Eye (tissue), 1 donor: ENCODE measurements around the gene KRCC1.

ENCODE experiments used
- DNase-seq: peaks from one replicate; pipeline ENCODE4 v3.0.0-alpha.2; 2015

The KRCC1 gene

DNA sequence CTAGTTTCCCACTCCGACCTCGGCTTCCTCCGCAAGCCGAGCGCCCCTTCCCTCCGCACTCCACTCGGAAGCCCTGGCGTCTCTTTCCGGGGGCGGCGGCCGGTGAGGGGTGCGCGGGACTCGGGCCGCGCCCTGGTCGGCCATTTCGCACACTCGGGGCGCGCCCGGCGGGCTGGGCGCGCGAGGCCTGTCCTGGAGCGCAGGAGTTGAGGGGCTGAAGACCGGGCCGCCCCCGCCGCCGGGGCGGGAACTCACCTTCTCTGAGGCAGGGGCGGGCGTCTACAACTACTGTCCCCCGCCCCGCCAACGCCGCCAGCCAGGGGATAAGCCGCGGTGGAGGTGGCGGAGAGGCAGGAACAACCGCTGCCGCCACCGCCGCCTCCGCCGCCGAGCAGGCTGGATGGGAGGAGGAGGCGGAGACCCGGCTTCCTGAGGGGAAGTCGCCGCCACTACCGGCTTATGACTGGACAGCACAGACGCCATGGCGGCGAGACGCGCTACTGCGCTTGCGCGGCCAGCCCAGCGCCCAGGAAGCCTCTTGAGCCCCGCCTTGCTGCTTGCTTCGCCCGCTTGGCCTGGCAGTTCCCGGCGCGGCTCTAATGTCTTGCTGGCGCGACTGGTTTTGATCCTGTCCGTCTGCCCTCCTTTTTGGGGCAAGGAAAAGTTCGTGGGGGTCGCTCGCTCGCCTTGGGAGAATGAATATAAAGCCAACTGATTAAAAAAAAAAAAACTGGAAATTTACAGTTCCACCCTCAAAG is at the start of gene KRCC1:
Gene KRCC1, minus strand, starts transcription at position 413 of the 758 bp plus-strand sequence. CDS start 27,220 bp downstream, outside the sequence.
- DNase-seq: peak; percentile 98

DNA sequence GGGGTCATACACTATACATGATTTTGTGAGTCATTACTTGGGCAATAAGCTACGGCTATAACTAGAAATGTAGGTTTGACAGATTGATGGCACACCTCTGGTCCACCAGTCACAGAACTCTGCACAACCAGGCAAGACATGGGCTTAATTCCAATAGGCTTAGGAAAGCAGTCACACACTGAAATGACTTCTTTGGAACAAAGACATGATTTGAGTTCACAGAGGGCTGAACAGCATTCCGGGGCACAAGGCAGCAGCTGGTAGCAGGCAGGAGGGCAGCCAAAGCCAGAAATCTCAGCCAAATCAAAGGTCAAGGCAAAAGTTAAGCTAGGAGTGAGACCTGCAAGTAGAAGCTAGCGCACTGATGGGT is 44.9 kb upstream of the KRCC1 start:
- DNase-seq: no peak

DNA sequence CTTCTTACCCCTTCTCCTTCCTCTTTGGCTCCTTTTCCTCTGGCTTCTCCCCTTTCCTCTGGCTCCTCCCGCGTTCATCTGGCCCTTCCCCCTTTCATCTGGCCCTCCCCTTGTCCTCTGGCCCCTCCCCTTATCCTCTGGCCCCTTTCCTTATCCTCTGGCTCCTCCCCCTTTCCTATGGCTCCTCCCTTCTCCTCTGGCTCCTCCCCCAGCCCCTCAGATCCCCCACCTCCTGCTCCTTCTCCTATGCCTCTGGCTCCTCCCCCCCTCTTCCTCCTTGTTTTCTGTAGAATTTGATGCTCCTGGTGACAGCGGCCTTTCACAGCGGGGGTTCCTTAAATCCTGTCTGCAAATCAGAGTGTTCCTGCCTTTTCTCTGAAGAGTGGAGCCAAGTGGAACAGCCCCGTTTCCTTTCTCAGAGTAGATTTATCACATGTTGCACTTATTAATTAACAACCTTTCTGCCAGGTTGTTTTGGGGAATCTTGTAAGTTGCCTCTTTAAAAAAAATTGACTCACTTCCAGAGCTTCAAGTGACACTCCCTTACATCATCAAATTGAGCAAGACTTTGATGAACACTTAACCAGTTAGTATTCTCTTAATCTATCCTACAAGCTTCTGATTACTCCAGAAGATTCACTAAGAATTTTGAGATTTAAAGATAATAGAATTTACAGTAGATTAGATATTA is 44.4 kb upstream of the KRCC1 start:
- DNase-seq: peak; percentile 58

DNA sequence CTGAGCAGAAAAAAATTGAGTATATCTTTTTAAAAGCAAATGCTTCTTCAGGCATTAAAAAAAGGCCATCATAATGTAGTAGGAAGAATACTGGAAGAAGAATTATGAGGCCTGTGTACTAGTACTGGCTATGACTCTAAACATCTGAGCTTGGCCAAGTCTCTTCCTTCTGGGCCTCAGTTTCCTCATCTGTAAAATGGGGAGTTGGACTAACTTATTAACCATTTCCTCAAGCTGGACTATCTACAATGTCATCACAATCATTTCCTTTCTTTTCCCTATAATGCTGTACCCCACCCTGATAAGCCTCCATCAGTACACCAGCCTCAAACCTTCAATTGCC is 42.9 kb upstream of the KRCC1 start:
- no peak for DNase-seq

DNA sequence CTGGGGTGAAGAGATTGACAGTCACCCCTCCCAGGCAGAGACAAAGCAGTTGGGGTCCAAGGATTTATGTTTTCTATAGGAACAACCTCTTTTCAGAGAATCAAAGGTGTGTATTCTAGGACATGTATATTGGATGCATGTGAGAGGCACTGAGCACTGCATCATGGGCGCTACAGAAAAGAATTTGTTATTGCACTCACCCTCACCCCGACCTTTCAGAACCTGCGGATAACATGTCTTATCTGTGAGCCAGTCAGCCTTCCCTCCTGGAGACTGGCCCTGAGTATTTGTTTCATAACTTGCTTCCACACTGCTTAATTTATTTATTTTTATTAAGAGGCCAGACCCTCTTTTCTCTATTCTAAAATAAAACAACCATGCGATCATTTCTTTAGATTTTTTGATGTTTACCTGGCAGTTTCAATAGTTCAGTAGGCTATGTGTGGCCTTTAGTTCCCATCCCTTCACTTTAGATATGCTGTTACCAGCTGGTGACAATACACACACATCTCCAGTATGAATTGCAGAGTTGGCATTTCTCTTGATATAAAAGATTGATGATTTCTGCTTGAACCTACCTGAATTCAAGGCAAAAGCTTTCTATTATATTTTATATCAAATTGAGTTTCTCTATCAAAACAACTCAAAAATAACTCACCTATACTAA is 42.4 kb upstream of the KRCC1 start:
- DNase-seq: no peak

DNA sequence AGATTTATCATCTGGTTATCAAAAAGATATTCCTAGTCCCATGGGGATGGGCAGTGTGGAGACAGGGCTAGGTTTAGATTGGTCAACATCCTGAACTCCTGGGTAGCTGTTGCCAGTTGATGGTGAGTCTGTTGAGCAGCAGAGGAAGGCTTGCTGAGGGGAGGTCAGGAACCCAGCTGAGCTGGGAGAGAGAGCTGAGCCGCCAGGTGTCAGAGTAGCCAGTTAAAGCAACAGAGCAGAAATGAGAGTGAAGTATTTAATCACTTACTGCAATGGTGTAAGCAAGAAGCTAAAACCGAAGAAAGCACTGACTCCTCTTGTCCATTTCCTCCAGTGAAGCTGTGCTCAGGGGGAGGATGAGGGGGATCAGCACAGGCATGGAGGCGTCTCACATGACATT is 41.6 kb upstream of the KRCC1 start:
- no peak for DNase-seq

DNA sequence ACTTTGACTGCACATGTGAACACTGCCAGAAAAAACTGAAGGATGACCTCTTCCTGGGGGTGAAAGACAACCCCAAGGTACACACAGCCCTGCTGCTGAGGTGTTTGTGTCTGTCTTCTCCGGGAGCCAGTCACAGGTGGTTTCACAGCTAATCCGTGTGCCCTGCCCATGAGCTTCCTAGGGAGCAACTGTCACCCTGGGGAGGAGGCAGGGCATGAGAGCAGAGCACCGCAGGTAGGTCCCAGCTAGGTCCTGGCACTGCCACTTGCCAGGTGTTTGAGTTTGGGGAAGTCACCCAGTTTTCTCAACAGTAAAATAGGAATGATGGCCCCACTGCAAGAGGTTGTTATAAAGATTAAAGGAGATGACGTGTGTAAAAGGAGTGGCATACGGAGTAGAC is 41.1 kb upstream of the KRCC1 start:
- DNase-seq: no peak

DNA sequence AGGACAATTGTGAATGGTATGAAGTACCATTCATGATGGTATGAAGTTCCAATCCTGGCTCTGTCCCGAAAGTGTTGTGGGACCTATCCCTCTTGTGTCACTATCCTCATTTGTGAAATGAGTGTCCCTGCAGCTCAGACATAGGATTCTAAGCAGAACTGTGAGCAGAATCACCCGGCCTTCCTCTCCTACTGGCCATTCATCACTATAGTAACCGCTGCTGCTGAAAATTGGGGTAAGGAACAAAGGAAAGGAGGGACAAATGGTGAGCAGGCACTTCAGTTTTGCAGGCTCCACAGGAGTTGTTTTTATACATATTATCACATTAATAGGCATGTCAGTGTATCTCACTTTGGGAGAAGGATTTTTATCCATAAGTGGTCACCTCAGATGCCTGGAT is 39.4 kb upstream of the KRCC1 start:
- peak; percentile 27 for DNase-seq

DNA sequence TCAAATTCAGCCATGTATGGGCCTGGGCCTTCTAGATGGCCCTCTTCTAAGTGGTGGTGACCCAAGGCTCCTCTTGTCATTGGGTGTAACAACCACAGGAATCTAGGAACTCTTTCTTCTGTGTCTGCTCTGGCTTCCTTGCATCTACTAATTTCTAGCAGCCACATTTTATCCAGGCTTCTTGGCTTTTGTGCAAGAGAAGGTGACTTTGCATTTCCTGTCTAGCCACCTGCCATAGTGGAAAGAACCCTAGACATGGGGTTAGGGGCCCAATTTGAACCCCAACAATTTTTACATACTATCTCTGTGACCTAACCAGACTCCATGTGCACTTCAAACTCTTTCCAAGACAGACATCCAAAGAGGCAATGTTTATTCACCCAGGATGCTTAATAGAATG is 37.2 kb upstream of the KRCC1 start:
- DNase-seq: no peak

DNA sequence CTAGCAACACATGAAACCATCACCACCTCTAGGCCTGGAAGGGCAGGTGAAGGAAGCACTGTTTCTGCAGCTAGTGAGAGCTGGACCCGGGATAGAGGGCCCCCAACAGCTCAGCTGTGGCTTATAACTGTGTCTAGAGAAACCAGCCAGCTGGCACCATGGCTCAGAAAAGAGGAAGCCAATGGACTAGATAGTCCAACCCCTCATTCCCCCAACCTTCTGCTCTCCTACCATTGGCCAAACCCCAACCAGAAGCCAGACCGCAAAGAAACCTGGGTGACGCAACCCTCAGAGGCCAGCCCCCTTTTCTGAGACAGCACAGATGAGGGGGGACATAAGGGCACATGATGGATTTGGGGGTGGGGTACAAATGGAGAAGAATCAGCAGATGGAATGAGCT is 36.4 kb upstream of the KRCC1 start:
- DNase-seq: no peak

DNA sequence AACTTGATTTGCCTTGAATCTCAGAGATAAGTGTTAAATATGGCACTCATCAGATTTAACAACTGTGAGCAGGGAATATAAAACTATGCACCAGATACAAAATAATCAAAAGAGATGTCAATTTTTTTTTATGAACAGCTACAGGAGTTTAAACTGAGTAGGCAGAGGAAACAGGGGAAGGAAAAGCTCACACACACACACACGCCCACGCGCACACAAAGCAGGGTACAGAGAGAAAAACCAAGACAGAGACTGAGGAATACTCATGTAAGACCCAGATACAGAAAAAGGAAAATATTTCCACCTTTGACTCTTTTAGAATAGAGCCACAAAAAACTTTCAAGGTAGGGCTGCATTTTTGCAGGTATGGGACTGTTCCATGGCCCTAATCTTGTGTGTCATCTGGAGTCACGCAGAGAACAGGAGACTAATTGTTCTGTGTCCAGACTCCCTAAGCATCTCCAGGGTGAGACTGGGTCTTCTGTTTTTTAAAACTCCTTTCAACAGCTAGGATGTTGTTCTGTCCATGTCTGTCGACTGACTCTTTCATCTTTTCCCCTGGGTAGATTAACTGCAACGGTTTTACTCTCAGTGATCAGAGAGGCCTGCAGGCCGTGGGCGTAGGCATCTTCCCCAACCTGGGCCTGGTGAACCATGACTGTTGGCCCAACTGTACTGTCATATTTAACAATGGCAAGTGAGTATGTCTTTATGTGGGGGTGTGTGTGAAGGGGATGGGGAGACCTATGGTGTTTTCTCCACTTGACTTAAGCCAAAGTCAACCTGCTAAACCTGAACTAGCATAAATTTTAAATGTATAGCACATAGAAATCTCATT is 35.1 kb upstream of the KRCC1 start:
- no peak for DNase-seq

DNA sequence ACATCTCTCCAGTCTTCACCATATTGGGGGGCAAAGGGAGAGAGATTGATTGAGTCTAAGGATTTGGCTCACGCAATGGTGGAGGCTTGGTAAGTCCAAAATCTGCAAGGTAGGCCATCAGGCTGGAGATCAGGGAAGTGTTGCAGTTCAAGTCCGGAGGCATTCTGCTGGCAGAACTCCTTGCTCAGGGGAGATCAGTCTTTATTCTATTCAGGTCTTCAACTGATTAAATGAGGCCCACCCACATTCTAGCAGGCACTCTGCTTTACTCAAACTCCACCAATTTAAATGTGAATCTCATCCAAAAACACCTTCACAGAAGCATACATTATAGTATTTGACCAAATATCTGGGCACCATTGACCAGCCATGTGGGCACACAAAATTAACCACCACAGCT is 33.4 kb upstream of the KRCC1 start:
- no peak for DNase-seq

DNA sequence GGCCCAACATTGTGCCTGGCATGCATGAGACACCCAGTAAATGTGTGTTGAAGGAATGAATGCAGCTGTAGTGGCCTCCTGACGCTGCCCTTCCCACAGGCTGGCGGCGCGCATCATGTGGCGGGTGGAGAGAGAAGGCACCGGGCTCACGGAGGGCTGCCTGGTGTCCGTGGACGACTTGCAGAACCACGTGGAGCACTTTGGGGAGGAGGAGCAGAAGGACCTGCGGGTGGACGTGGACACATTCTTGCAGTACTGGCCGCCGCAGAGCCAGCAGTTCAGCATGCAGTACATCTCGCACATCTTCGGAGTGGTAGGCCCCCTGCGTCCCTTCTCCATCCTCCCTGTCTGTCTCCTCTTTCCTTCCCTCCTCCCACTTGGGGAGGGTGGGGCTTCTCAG is 32.2 kb upstream of the KRCC1 start:
- no peak for DNase-seq

DNA sequence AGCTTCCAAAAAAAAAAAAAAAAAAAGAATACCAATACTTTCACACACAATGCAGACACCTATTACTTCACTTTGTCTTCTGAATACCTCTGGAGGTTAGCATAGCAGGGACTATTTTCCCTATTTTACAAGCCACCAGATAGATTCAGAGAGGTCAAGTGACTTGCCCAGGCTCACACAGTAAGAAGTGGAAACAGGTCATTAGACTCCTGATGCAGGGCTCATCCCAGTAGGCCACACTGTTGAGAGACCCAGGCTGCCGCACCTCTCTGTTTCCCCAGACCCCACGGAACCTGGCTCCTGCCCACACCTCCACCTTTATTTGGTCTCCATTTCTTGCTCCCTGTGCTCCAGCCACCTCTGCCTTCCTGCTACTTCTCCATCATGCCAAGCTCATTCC is 31.5 kb upstream of the KRCC1 start:
- no peak for DNase-seq

DNA sequence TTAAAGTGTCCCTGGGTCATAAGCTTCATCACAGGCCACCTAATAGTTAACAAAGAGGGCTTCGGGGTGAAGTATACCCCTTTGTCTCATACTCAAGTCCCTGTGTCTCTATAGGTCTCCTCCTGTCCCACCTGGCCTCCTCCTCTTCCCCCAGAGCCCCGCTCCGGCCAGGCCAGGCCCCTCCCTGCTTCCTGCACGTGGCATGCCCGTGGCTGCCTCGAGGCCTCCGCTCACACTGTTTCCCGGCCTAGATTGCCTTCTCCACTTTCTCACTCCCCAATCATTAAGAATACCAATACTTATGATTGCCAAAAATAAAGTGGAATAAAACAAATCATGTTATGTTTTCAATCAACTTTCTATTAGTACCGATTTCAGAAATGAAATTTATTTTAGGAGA is 30.8 kb upstream of the KRCC1 start:
- DNase-seq: no peak

DNA sequence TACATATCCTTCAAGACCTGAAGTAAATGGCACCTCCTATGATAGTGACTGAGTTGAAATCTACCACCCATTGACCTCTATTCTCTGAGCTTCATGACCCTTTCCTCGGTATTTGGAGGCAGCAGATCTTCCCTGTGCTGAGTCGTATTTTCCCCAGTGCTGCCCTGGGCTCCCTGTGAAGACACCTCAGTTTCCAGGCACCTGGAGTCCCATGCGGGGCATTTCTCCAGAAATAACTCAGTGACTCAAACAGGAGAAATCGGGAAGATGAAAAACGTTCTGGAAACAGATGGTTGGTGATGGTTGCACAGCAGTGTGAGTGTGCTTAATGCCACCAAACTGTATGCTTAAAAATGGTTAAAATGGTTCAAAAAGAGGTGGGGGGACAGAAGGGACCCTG is 30.0 kb upstream of the KRCC1 start:
- no peak for DNase-seq

DNA sequence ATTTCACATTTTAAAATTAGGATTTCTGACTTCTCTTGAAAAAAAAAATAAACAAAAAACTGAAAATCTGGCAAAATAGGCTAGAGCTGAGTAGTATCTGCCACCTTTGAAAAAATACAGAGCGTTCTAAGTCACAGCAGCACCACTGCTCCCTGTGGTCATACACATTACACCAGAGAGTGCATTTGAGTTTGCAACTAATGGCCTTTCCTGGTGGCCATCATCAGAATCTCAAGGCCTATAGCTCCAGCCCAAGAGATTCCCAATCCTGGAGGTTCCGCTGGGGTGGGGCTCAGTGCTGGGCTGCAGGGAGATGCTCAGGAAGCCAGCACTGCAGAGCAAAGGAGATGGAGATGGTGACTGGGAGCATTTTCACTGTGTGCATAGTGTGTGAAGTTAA is 29.5 kb upstream of the KRCC1 start:
- DNase-seq: no peak

DNA sequence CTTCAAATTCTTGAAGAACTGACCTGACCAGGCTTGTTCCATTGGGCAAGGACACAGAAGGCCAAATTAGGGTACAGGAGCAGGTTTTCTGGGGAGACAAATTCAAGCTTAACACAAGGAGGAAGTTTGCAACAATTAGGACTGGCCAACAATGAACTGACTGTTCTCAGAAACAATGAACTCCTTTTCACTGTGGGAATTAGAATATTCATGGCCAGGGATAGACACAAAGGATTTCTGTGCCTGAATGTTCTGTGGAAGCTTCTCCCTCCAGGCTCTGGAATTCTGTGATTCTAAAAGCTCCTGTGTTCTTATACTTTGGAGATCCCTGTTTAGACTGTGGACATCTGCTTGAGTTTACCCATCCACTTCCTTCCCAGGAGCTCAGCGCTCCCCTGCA is 27.2 kb upstream of the KRCC1 start:
- peak; percentile 17 for DNase-seq

DNA sequence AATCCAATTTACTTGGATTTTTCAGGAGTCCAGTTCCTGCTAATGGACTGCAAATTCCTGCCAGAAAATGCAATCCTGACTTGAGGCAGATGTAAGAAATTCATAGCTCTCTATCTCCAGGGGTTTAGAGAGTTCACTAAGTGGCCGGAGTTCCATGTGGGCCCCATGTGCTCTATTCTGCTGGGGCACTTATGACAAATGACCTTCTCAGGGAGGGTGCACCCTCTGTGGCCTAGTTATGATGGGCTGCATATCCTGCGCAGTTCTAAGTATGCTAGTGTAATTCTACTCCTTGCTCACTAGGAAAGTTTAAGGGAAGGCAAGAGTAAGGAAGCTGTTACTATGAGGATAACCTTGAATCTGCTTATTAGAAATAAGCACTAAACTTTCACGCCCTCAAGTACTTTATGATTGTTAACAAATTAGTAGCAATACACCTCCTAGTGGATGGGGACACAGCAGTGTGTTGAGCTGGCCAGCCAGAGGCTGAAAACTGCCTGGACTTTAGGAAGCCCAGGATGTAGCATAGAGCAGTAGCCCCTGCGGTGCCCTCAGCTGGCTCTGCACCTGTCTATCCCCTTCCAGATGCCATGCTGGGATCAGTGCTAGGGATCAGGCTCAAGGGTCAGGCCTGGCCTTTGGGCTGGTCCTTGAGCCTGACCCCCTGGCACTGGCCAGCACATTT is 26.5 kb upstream of the KRCC1 start:
- peak; percentile 24 for DNase-seq

DNA sequence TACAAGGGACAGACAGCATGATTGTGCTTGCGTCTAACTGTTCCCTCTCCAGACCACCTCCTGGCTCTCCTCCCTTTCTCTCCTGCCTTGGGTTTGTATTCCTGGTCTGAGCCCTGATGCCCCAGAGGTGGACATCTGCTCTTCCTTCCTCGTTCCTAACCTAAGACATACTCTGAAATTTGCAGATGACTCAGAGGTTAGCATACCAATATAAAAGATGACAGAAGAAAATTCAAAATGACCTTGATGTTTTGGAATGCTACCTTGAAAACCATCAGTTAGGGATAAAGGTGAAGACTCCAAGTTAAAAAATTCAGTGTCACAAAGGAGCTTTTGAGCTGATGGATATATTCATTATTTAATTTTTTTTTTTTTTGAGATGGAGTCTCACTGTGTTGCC is 25.0 kb upstream of the KRCC1 start:
- DNase-seq: no peak

DNA sequence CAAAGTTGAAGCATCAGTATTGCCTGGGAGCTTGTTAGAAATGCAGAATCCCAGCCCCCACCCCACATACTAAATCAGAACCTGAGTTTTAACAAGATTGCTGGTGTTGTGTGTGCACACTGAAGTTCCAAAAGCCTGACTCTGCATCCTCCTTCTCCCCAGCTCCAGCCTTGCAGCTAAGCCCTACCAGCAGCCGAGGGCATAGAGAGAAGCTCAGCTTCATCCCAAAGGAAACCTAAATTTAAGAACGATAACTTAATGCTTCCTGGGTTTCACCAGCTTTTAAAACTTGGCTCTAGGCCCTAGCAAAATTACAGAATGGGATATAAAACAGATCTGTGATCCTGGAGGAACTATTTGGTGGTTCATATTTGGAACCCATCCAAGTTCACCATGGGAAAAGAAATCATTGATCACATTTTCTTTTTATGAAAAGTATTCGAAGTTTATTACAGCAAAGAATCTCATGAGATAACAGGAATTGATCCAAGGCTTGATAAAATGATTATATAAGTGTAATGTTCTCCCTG is 23.1 kb upstream of the KRCC1 start:
- DNase-seq: no peak

DNA sequence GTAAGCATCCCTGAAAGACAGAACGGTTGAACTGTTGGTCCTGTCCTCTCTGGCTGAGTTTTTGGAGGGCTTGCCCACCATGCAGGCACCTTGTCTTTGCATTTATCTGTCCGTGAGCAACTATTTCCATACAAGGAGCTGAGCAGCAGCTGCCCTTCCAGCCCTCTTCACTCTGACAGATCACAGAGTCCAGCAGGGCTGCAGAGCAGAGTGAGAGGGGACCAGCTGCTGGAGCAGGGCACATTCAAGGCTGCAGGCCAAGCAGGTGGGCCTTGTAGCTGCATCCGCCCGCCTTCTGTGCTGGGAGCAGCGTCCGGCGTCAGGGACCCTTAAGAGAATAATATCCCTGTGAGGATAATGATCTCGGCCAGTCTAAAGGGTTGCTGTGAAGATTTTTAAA is 21.5 kb upstream of the KRCC1 start:
- peak; percentile 34 for DNase-seq
